ENCODE measurements around the gene LMO1. TPM values are rescaled to one million over a fixed set of nuclear protein-coding genes. Genes with fewer than 3 reads are reported as not detected.

LMO1 gene
- polyA plus RNA-seq, 1 of the 3 experiments (the other 2 are of a cell fraction): 0.12 TPM

- no peak overlapping the region for H3K9ac ChIP-seq
- no peaks in the 10 kb centered on the region for H3K79me2 ChIP-seq (ENCODE audit: insufficient read depth)
Observed at GRCh38 chr11:8297781-8298440, 34.2 kb upstream of the LMO1 start.

GRCh38 chr11:8296872-8297271 is 33.2 kb upstream of the LMO1 start:
- TF ChIP-seq GABPA (IDR thresholded peaks at IDR 0.05; ENCODE audit: low read depth) (no peak), USF1 (IDR thresholded peaks at IDR 0.05; ENCODE audit: borderline replicate concordance, low read depth) (no peak), PBX3 (IDR thresholded peaks at IDR 0.05) (no peak), ELF1 (IDR thresholded peaks at IDR 0.05) (no peak), TCF12 (IDR thresholded peaks at IDR 0.05) (no peak), TAF1 (IDR thresholded peaks at IDR 0.05; ENCODE audit: borderline replicate concordance, low read depth, low read length) (no peak), MXI1 (IDR thresholded peaks at IDR 0.05; ENCODE audit: low read depth, low read length) (no peak), RAD21 (IDR thresholded peaks at IDR 0.05; ENCODE audit: low read length) (no peak), TEAD4 (IDR thresholded peaks at IDR 0.05; ENCODE audit: borderline replicate concordance, insufficient read depth) (no peak)
- H3K27ac ChIP-seq (ENCODE audit: low read depth in 2 of 2, low read length in 1 of 2): no peak overlapping the region
- H4K20me1 ChIP-seq (ENCODE audit: insufficient read depth): no peaks in the 10 kb centered on the region
- H3K9me2 ChIP-seq: no peaks in the 10 kb centered on the region
- 86% methylated on average over 5 of the region's 5 CpGs for WGBS (ENCODE audit: low lambda C conversion rate)
- no peaks in the 10 kb centered on the region for H3F3A ChIP-seq (replicated peaks; ENCODE audit: insufficient read depth)
- no peak overlapping the region for H2AFZ ChIP-seq (ENCODE audit: low read depth)
- ChIA-PET CTCF (interaction anchor here (1.3 to 2.1 kb wide), 3 partner anchors 34 to 270 kb away, joined by 4 to 5 read pairs (median 4); no protein-coding TSS in a partner anchor), POLR2A (no interaction called here)
- H3K36me3 ChIP-seq (replicated peaks in 1 of 2; ENCODE audit: control insufficient read depth in 1 of 2, insufficient read depth in 2 of 2, low read length in 1 of 2): no peaks in the 10 kb centered on the region
- H3K4me3 ChIP-seq (ENCODE audit: low read depth in 2 of 2, low read length in 1 of 2): no peak overlapping the region
- H3K9me3 ChIP-seq: no peaks in the 10 kb centered on the region
- H3K27me3 ChIP-seq (ENCODE audit: insufficient read depth): no peaks in the 10 kb centered on the region; the same call in 1 of the 2 replicates
- H3K4me1 ChIP-seq (ENCODE audit: control insufficient read depth in 1 of 2, insufficient read depth in 2 of 2, low read depth in 1 of 2, low read length in 1 of 2): no peaks in the 10 kb centered on the region; a peak in 1 of 4 replicates
- H3K9ac ChIP-seq: no peak overlapping the region
- no peak overlapping the region for H3K4me2 ChIP-seq
- H3K79me2 ChIP-seq (ENCODE audit: insufficient read depth): no peaks in the 10 kb centered on the region
- no peak for DNase-seq

More at GRCh38 chr11:8297781-8298440, 34.2 kb upstream of the LMO1 start:
- TF ChIP-seq TCF12 (IDR thresholded peaks at IDR 0.05) (no peak), ELF1 (IDR thresholded peaks at IDR 0.05) (no peak), PBX3 (IDR thresholded peaks at IDR 0.05) (no peak), NRF1 (IDR thresholded peaks at IDR 0.05; ENCODE audit: low read depth, low read length) (no peak), YY1 (IDR thresholded peaks at IDR 0.05; ENCODE audit: low read depth) (no peak), GATA2 (CRISPR knock-in tag; IDR thresholded peaks at IDR 0.05) (no peak), MXI1 (IDR thresholded peaks at IDR 0.05; ENCODE audit: low read depth, low read length) (no peak), SIN3A (IDR thresholded peaks at IDR 0.05; ENCODE audit: borderline replicate concordance, low read depth, low read length) (no peak), TAF1 (IDR thresholded peaks at IDR 0.05; ENCODE audit: borderline replicate concordance, low read depth, low read length) (no peak), EZH2phosphoT487 (IDR thresholded peaks at IDR 0.05; ENCODE audit: borderline replicate concordance, low read depth) (no peak), FOXJ3 (CRISPR knock-in tag; IDR thresholded peaks at IDR 0.05) (no peak), EP300 (IDR thresholded peaks at IDR 0.05; ENCODE audit: borderline replicate concordance in 1 of 2, low read depth in 1 of 2, low read length in 1 of 2) (no peak), ZBTB33 (IDR thresholded peaks at IDR 0.05; ENCODE audit: borderline replicate concordance, low read depth) (no peak)
- H3F3A ChIP-seq (replicated peaks; ENCODE audit: insufficient read depth): no peaks in the 10 kb centered on the region
- no peaks in the 10 kb centered on the region; a peak in 1 of 4 replicates for H3K4me1 ChIP-seq (ENCODE audit: control insufficient read depth in 1 of 2, insufficient read depth in 2 of 2, low read depth in 1 of 2, low read length in 1 of 2)
- ChIA-PET POLR2A (no interaction called here), CTCF (interaction anchor here (1.0 to 2.1 kb wide), 3 partner anchors 8 to 269 kb away, joined by 3 to 5 read pairs (median 3); no protein-coding TSS in a partner anchor)
- no peak overlapping the region for H3K27ac ChIP-seq (ENCODE audit: low read depth in 2 of 2, low read length in 1 of 2)
- H3K36me3 ChIP-seq (replicated peaks in 1 of 2; ENCODE audit: control insufficient read depth in 1 of 2, insufficient read depth in 2 of 2, low read length in 1 of 2): no peaks in the 10 kb centered on the region
- 70% methylated on average over 4 of the region's 5 CpGs for WGBS (ENCODE audit: low lambda C conversion rate)
- H3K27me3 ChIP-seq (ENCODE audit: insufficient read depth): no peaks in the 10 kb centered on the region; the same call in 1 of the 2 replicates
- no peaks in the 10 kb centered on the region for H3K9me2 ChIP-seq
- no peaks in the 10 kb centered on the region for H4K20me1 ChIP-seq (ENCODE audit: insufficient read depth)
- H3K9me3 ChIP-seq: no peaks in the 10 kb centered on the region
- H3K4me3 ChIP-seq (ENCODE audit: low read depth in 2 of 2, low read length in 1 of 2): no peak overlapping the region
- no peak overlapping the region for H2AFZ ChIP-seq (ENCODE audit: low read depth)
- DNase-seq: no peak
- no peak overlapping the region for H3K4me2 ChIP-seq
